Ectodermal cell (in vitro differentiated cells): ENCODE measurements around the gene PAX2.

Experiments
- H3K27ac ChIP-seq: 2 replicates; pipeline ENCODE4 v1.7.0; 2013; ENCODE audit warnings: mild to moderate bottlenecking, low read depth, low read length; ENCODE audit not compliant: insufficient read depth, poor library complexity, severe bottlenecking
- H3K27me3 ChIP-seq: 2 replicates; pipeline ENCODE4 v1.7.0; 2013; ENCODE audit warnings: mild to moderate bottlenecking, low read length; ENCODE audit not compliant: insufficient read depth, control insufficient read depth, poor library complexity, severe bottlenecking
- H3K36me3 ChIP-seq: one replicate; pipeline ENCODE4 v1.7.0; 2013; ENCODE audit warnings: low read length; ENCODE audit not compliant: control insufficient read depth, insufficient read depth
- H3K4me1 ChIP-seq: one replicate; pipeline ENCODE4 v1.7.0; 2013; ENCODE audit warnings: low read length; ENCODE audit not compliant: control insufficient read depth, insufficient read depth
- H3K4me3 ChIP-seq: 2 replicates; pipeline ENCODE4 v1.7.0; 2013; ENCODE audit warnings: low read depth, low read length, control low read depth; ENCODE audit not compliant: insufficient read depth
- H3K9me3 ChIP-seq: 2 replicates; pipeline ENCODE4 v1.7.0; 2013; ENCODE audit warnings: mild to moderate bottlenecking, low read length, moderate library complexity; ENCODE audit not compliant: control insufficient read depth
- WGBS, 2 experiments: methylation state at CpG; one replicate each; pipeline ENCODE4 v1.1.7; 2013; ENCODE audit warnings: missing lambda C conversion rate in 2 of 2; 5-methylcytosine and 5-hydroxymethylcytosine counted together

Gene PAX2

GRCh38 chr10:100791369-100792058 lies 46.1 kb downstream of the PAX2 start:
- H3K27me3 ChIP-seq = peaks cover 8% of the 10 kb centered on the region
- H3K4me1 ChIP-seq = peaks cover 9% of the 10 kb centered on the region
- 82 to 86% methylated on average over 8 of the region's 8 CpGs for WGBS, 2 experiments
- H3K4me3 ChIP-seq = no peak overlapping the region
- no peaks in the 10 kb centered on the region for H3K9me3 ChIP-seq
- no peaks in the 10 kb centered on the region for H3K36me3 ChIP-seq
- no peak overlapping the region for H3K27ac ChIP-seq

DNA sequence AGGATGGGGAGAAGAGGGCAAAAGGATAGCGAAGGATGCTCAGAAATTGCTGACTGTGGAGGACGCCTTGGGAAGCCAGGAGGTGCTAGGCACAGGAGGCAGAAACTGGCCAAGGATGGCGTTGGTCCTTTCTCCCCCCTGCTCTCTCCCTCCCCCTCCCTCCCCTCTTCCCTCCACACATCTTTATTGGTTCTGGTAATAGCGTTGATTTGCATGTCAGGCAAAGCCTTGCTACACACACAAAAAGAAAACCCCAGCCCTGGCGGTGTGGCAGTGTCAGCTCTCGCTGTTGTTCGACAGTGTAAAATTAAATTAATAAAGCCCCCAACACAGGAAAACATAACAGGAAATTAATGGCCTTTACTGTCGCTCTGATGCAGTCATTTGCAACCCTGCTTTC lies 47.2 kb downstream of the PAX2 start:
- peaks cover 9% of the 10 kb centered on the region for H3K4me1 ChIP-seq
- H3K27ac ChIP-seq = no peak overlapping the region
- no peak overlapping the region for H3K4me3 ChIP-seq
- 59 to 60% methylated on average over 8 of the region's 8 CpGs for WGBS, 2 experiments
- peaks cover 8% of the 10 kb centered on the region for H3K27me3 ChIP-seq
- no peaks in the 10 kb centered on the region for H3K36me3 ChIP-seq
- H3K9me3 ChIP-seq = no peaks in the 10 kb centered on the region

DNA sequence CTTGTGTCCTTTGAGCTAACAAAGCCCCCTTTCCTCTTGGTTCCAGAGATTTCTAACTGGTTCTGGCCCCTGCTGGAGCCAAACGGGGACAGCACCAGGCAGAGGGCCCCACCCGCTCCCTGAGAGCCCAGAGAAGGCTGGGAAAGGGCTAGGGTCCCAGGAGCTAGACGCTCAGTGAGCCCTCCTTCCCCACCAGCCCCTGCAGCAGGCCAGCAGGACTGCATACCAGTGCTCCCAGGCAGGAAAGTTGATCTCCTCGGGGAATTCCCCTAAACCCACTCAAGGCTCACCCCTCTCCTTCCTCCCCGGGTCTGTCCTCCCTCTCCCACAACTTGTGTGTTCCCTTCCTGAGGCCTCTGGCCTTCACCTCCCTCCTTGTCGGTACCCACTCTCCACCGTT lies 47.7 kb downstream of the PAX2 start:
- 41 to 42% methylated on average over 7 of the region's 7 CpGs for WGBS, 2 experiments
- Histone ChIP-seq H3K27me3 (peaks cover 5% of the 10 kb centered on the region), H3K9me3 (no peaks in the 10 kb centered on the region), H3K4me3 (no peak overlapping the region), H3K27ac (no peak overlapping the region), H3K36me3 (no peaks in the 10 kb centered on the region), H3K4me1 (peaks cover 8% of the 10 kb centered on the region)

DNA sequence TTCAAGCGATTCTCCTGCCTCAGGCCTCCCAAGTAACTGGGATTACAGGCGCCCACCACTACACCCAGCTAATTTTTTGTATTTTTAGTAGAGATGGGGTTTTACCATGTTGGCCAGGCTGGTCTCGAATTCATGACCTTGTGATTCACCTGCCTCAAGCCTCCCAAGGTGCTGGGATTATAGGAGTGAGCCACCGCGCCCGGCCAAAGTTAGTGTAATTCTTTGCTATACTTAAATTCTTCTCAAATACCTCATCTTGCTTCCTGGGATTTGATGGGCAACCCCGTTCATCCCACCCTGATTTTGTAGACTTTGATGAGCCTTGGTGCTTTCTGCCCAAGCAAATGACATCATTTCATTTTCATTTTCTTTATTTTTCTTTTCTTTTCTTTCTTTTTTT lies 54.5 kb downstream of the PAX2 start:
- no peak overlapping the region for H3K27ac ChIP-seq
- no peaks in the 10 kb centered on the region for H3K36me3 ChIP-seq
- WGBS, 2 experiments = 94 to 95% methylated on average over 7 of the region's 7 CpGs
- no peak overlapping the region for H3K4me3 ChIP-seq
- H3K9me3 ChIP-seq = no peaks in the 10 kb centered on the region
- peaks cover 18% of the 10 kb centered on the region for H3K27me3 ChIP-seq
- peaks cover 26% of the 10 kb centered on the region for H3K4me1 ChIP-seq

DNA sequence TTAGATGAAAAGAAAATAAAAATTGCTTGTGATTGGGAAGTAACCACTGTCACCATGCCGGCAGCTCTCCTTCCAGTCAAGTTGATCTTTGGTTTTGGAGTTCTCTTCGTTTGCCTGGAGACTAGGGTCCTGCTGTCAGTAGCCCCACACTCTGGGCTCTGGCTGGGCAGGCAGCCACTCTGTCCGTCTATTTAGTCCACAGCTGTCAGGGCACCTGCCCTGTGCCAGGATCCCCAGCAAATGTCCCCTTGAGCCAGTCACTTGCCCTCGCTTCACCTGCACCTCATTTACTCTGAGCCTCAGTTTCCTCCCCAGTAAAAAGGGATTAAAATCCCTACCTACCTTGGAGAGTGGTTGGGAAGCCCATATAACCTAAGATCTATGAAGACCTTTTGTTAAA lies 55.5 kb downstream of the PAX2 start:
- no peaks in the 10 kb centered on the region for H3K9me3 ChIP-seq
- peaks cover 26% of the 10 kb centered on the region for H3K4me1 ChIP-seq

DNA sequence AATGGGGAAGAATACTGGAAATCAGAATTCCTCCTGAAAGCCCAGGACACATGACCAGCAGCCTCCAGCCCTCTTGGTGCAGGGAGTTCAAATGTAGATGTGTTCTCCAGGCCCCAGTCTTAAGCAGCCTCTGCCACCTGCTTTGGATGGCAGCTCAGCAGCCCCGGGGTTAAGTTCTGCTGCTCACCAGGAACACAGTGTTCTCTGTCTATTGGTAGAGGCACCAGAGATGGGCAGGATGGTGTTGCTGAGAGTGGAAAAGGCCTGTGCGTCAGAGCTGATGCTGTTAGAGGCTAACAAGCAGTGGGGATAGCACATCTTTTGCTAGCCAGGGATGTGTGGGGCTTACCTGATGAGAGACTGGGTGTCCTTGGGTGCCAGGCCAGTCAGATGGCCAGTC lies 56.8 kb downstream of the PAX2 start:
- Histone ChIP-seq H3K4me1 (peaks cover 26% of the 10 kb centered on the region), H3K9me3 (no peaks in the 10 kb centered on the region), H3K36me3 (no peaks in the 10 kb centered on the region), H3K4me3 (no peak overlapping the region), H3K27ac (no peak overlapping the region), H3K27me3 (peaks cover 27% of the 10 kb centered on the region)
- 71 to 82% methylated on average over 2 of the region's 2 CpGs for WGBS, 2 experiments

More for the DNA sequence above, 55.5 kb downstream of the PAX2 start:
- no peak overlapping the region for H3K4me3 ChIP-seq
- 83 to 90% methylated on average over 4 of the region's 4 CpGs for WGBS, 2 experiments
- no peak overlapping the region for H3K27ac ChIP-seq
- no peaks in the 10 kb centered on the region for H3K36me3 ChIP-seq
- H3K27me3 ChIP-seq = peaks cover 22% of the 10 kb centered on the region

DNA sequence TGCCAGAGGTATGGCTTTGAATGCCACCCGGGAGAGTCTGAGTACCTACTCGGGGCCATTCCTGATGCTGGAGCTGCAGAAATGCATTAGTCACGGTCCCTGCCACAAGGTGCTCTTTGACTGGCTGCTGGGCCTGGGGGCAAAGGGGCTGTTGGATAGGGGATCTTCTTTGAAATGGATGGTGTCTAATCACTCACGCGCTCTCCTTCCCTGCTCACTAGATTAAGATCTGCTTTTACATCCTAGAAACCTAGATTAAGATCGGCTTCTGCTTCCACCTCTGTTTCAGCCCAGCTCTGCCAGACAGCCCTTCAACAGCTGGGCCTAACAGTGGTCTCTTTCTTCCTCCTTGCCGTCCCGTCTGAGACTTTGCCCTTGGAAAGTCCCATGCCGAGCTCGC lies 57.2 kb downstream of the PAX2 start:
- Histone ChIP-seq H3K4me1 (peaks cover 26% of the 10 kb centered on the region), H3K27me3 (peaks cover 27% of the 10 kb centered on the region), H3K9me3 (no peaks in the 10 kb centered on the region), H3K4me3 (no peak overlapping the region), H3K36me3 (no peaks in the 10 kb centered on the region), H3K27ac (no peak overlapping the region)
- WGBS, 2 experiments = 72 to 79% methylated on average over 10 of the region's 10 CpGs

DNA sequence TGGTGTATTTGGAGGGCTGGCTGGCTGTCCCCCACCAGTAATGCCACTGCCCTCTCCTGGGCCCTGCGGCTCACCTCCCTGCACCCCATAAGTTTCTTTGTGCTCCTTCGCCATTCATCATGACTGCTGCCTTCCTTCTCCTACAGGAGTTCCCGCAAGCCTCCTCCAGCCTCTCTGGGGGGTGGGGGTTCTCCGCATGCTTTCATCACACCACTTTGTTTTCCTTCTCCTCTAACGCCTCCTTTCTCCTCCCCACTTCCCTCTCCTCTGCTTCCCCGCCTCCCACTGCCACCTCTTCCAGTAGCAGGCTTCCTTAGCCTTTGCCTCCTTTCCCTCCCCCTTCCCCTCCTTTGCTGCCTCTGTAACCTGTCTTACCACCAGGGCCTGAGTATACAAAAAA lies 58.1 kb downstream of the PAX2 start:
- H3K36me3 ChIP-seq = no peaks in the 10 kb centered on the region
- WGBS, 2 experiments = 27 to 37% methylated on average over 6 of the region's 6 CpGs
- peaks cover 26% of the 10 kb centered on the region for H3K4me1 ChIP-seq
- no peaks in the 10 kb centered on the region for H3K9me3 ChIP-seq
- no peak overlapping the region for H3K27ac ChIP-seq
- H3K27me3 ChIP-seq = peaks cover 27% of the 10 kb centered on the region
- no peak overlapping the region for H3K4me3 ChIP-seq

DNA sequence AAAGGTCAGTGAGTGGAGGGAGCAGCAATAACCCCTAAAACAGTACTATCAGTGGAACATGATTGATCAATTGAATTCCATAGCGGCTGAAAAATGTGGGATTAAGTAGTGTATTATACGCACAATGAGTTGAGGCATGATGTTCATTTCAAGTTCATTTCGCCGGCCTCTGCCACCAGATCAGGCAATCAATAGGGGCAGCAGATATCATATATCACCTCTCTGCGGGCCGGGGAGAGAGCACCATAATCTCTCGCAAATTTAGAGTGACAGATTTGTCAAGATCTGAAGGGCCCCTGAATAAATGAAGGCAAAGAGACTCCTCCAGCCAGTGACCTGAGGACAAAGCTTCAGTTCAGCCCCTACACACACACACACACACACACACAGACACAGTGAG lies 58.5 kb downstream of the PAX2 start:
- Histone ChIP-seq H3K36me3 (no peaks in the 10 kb centered on the region), H3K4me1 (peaks cover 22% of the 10 kb centered on the region), H3K4me3 (no peak overlapping the region), H3K9me3 (no peaks in the 10 kb centered on the region), H3K27me3 (peaks cover 27% of the 10 kb centered on the region), H3K27ac (no peak overlapping the region)
- WGBS, 2 experiments = 82 to 83% methylated on average over 7 of the region's 7 CpGs

- Histone ChIP-seq H3K4me3 (no peak overlapping the region), H3K4me1 (peaks cover 19% of the 10 kb centered on the region), H3K9me3 (no peaks in the 10 kb centered on the region), H3K27ac (no peak overlapping the region), H3K27me3 (peaks cover 41% of the 10 kb centered on the region), H3K36me3 (no peaks in the 10 kb centered on the region)
- 83 to 84% methylated on average over 14 of the region's 14 CpGs for WGBS, 2 experiments
Measured at GRCh38 chr10:100805543-100806355, 60.4 kb downstream of the PAX2 start.
